ENCODE results near the gene OLFML2A. TPM values are rescaled to one million over a fixed set of nuclear protein-coding genes. Genes with fewer than 3 reads are reported as not detected.

OLFML2A gene
- total and polyA plus RNA-seq, 2 donors (not counting 1 experiment from before 2014, with no cell fraction given) = 2.7 to 33.7 TPM

GRCh38 chr9:124749781-124750180 is 27.2 kb upstream of the OLFML2A start:
- Histone ChIP-seq H3K79me2 (ENCODE audit: control insufficient read depth, insufficient read depth, low read length) (no peaks in the 10 kb centered on the region), H3K27ac (ENCODE audit: insufficient read depth, low read length) (no peak overlapping the region), H3K4me2 (ENCODE audit: extremely low read depth, insufficient read depth, low read length) (no peak overlapping the region), H3K27me3 (ENCODE audit: control insufficient read depth, insufficient read depth, low read length) (no peaks in the 10 kb centered on the region), H3K9me3 (ENCODE audit: control insufficient read depth, insufficient read depth, low read depth, low read length) (no peaks in the 10 kb centered on the region), H4K20me1 (ENCODE audit: control insufficient read depth, extremely low read depth, insufficient read depth, low read length) (no peaks in the 10 kb centered on the region), H2AFZ (ENCODE audit: low read length) (no peak overlapping the region), H3K36me3 (ENCODE audit: control insufficient read depth, insufficient read depth, low read length) (no peaks in the 10 kb centered on the region), H3K4me3 (replicated peaks in 1 of 4; ENCODE audit: control extremely low read depth in 1 of 4, insufficient read depth in 1 of 4, low read depth in 3 of 4, low read length in 4 of 4) (no peak overlapping the region), H3K4me1 (ENCODE audit: control insufficient read depth, extremely low read depth, insufficient read depth, low read length) (no peaks in the 10 kb centered on the region), H3K9ac (ENCODE audit: insufficient read depth, low read length) (no peak overlapping the region)
- TF ChIP-seq, protein P1, sequence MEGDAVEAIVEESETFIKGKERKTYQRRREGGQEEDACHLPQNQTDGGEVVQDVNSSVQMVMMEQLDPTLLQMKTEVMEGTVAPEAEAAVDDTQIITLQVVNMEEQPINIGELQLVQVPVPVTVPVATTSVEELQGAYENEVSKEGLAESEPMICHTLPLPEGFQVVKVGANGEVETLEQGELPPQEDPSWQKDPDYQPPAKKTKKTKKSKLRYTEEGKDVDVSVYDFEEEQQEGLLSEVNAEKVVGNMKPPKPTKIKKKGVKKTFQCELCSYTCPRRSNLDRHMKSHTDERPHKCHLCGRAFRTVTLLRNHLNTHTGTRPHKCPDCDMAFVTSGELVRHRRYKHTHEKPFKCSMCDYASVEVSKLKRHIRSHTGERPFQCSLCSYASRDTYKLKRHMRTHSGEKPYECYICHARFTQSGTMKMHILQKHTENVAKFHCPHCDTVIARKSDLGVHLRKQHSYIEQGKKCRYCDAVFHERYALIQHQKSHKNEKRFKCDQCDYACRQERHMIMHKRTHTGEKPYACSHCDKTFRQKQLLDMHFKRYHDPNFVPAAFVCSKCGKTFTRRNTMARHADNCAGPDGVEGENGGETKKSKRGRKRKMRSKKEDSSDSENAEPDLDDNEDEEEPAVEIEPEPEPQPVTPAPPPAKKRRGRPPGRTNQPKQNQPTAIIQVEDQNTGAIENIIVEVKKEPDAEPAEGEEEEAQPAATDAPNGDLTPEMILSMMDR (conservative IDR thresholded peaks at IDR 0.05 in 1 of 2, IDR thresholded peaks at IDR 0.05 in 1 of 2; ENCODE audit: low read depth in 1 of 2, low read length in 2 of 2) = no peak
- no peak for TF ChIP-seq EZH2 (IDR thresholded peaks at IDR 0.05; ENCODE audit: low read length, missing control alignments)
- DNase-seq (ENCODE audit: low read depth in 2 of 2) = peak in 1 of 2 donors; percentile 51

DNA sequence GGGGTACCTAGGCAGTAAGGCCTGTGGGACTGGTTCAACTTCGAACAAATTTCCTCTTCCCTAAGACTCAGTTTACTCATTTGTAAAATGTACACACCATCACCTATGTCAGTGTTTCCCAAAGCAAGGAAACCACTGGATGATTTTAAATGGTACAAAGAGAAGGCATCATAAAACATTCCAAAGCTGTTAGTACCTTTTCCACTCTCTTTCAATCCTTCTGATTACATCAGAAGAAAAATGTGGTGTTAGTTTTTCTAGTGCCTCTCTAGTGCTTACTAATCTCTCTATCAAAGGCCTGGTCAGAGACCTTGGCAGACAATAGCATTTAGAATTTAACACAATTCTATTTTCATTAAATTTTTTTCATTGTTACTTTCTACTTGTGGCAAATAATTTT is 24.0 kb upstream of the OLFML2A start:
- H3K4me2 ChIP-seq (ENCODE audit: extremely low read depth, insufficient read depth, low read length) = peak overlapping the region; percentile 2
- H3K9ac ChIP-seq (ENCODE audit: insufficient read depth, low read length) = no peak overlapping the region
- H2AFZ ChIP-seq (ENCODE audit: low read length) = no peak overlapping the region
- TF ChIP-seq, protein P1 (conservative IDR thresholded peaks at IDR 0.05 in 1 of 2, IDR thresholded peaks at IDR 0.05 in 1 of 2; ENCODE audit: low read depth in 1 of 2, low read length in 2 of 2) = no peak
- H3K9me3 ChIP-seq (ENCODE audit: control insufficient read depth, insufficient read depth, low read depth, low read length) = no peaks in the 10 kb centered on the region
- H3K4me3 ChIP-seq (replicated peaks in 1 of 4; ENCODE audit: control extremely low read depth in 1 of 4, insufficient read depth in 1 of 4, low read depth in 3 of 4, low read length in 4 of 4) = no peak overlapping the region
- peak; percentile 49 to 88 for DNase-seq (ENCODE audit: low read depth in 2 of 2)
- no peaks in the 10 kb centered on the region for H3K4me1 ChIP-seq (ENCODE audit: control insufficient read depth, extremely low read depth, insufficient read depth, low read length)
- no peaks in the 10 kb centered on the region for H3K36me3 ChIP-seq (ENCODE audit: control insufficient read depth, insufficient read depth, low read length)
- no peak overlapping the region for H3K27ac ChIP-seq (ENCODE audit: insufficient read depth, low read length)
- no peaks in the 10 kb centered on the region for H3K79me2 ChIP-seq (ENCODE audit: control insufficient read depth, insufficient read depth, low read length)
- H3K27me3 ChIP-seq (ENCODE audit: control insufficient read depth, insufficient read depth, low read length) = peaks cover 11% of the 10 kb centered on the region
- no peaks in the 10 kb centered on the region for H4K20me1 ChIP-seq (ENCODE audit: control insufficient read depth, extremely low read depth, insufficient read depth, low read length)

DNA sequence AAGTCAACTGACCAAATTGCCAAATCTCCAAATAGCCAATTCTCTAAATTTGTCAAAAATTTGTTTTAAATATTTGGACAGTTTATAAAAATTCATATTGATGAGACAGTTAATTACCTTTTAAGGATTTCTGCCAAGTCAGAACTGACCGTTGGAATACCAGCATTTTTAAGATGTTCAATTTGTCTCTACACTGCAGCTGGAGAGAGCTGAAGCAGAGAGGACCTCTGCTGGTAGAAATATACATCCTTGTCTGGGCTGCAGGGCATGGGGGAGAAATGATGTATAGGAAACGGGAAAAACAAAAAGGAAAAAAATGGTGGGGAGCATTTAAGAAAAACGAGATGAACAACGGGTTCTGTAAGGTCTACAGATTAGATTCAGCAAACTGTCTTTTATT is 22.6 kb upstream of the OLFML2A start:
- Histone ChIP-seq H4K20me1 (ENCODE audit: control insufficient read depth, extremely low read depth, insufficient read depth, low read length) (no peaks in the 10 kb centered on the region), H3K9ac (ENCODE audit: insufficient read depth, low read length) (no peak overlapping the region), H3K79me2 (ENCODE audit: control insufficient read depth, insufficient read depth, low read length) (no peaks in the 10 kb centered on the region), H3K27ac (ENCODE audit: insufficient read depth, low read length) (no peak overlapping the region), H3K4me1 (ENCODE audit: control insufficient read depth, extremely low read depth, insufficient read depth, low read length) (no peaks in the 10 kb centered on the region), H3K9me3 (ENCODE audit: control insufficient read depth, insufficient read depth, low read depth, low read length) (no peaks in the 10 kb centered on the region), H3K4me3 (replicated peaks in 1 of 4; ENCODE audit: control extremely low read depth in 1 of 4, insufficient read depth in 1 of 4, low read depth in 3 of 4, low read length in 4 of 4) (no peak overlapping the region), H3K36me3 (ENCODE audit: control insufficient read depth, insufficient read depth, low read length) (no peaks in the 10 kb centered on the region), H3K27me3 (ENCODE audit: control insufficient read depth, insufficient read depth, low read length) (peaks cover 13% of the 10 kb centered on the region), H2AFZ (ENCODE audit: low read length) (no peak overlapping the region), H3K4me2 (ENCODE audit: extremely low read depth, insufficient read depth, low read length) (no peak overlapping the region)
- DNase-seq (ENCODE audit: low read depth in 2 of 2) = peak; percentile 36 to 50
- no peak for TF ChIP-seq EZH2 (IDR thresholded peaks at IDR 0.05; ENCODE audit: low read length, missing control alignments)
- TF ChIP-seq, protein P1 (conservative IDR thresholded peaks at IDR 0.05 in 1 of 2, IDR thresholded peaks at IDR 0.05 in 1 of 2; ENCODE audit: low read depth in 1 of 2, low read length in 2 of 2) = peak; percentile 52 to 67

Measured in fibroblast of lung (primary cell).